Ascending aorta (tissue), 2 donors: Measurements from ENCODE around the gene UBE2D2. TPM values are rescaled to one million over a fixed set of nuclear protein-coding genes. Genes with fewer than 3 reads are reported as not detected.
A peak's percentile ranks its signal among the peaks of the same experiment; 100 is the strongest.

ENCODE experiments used
- DNase-seq, 2 donors: peaks; one replicate each; pipeline ENCODE4 v3.0.0-alpha.2; 2019; ENCODE audit warnings: low spot score in 2 of 2
- H3K27ac ChIP-seq, 2 donors: fragments of 200-600 bp; sonication (generic); one replicate each; pipeline ENCODE4 v1.5.1; 2016 to 2017; ENCODE audit warnings: mild to moderate bottlenecking in 1 of 2
- H3K27me3 ChIP-seq: fragments of 200-600 bp; sonication (generic); one replicate; pipeline ENCODE4 v1.5.1; 2017
- H3K36me3 ChIP-seq, 2 donors: fragments of 200-600 bp; sonication (generic); one replicate each; pipeline ENCODE4 v1.5.1; 2016
- H3K4me1 ChIP-seq, 2 donors: fragments of 200-600 bp; sonication (generic); one replicate each; pipeline ENCODE4 v1.5.1; 2016 to 2017; ENCODE audit warnings: mild to moderate bottlenecking in 1 of 2
- H3K4me3 ChIP-seq, 2 donors: fragments of 200-600 bp; sonication (generic); one replicate each; pipeline ENCODE4 v1.5.1; 2016 to 2017; ENCODE audit warnings: mild to moderate bottlenecking in 1 of 2
- H3K9me3 ChIP-seq, 2 donors: fragments of 200-600 bp; sonication (generic); one replicate each; pipeline ENCODE4 v1.5.1; 2016
- intact Hi-C: fragments of 100-400 bp; cut with DNase I; formaldehyde crosslinking; loops from one replicate; pipeline ENCODE4 v1.15.1; 2023
- total RNA-seq: library from RNA; depleted of rRNA; stranded (reverse); fragments of >200 nt; gene quantifications from one replicate; pipeline ENCODE4 v1.1.0, GENCODE V29; 2016
- TF ChIP-seq, protein P1 (sequence below), 3 experiments: fragments of 200-600 bp in 2 of 3; fragments of 450-650 bp in 1 of 3; sonication (generic) in 2 of 3; IDR thresholded peaks; one replicate each; pipeline ENCODE4 v1.5.1; 2016 to 2019; ENCODE audit warnings: antibody characterized with exemption in 3 of 3, mild to moderate bottlenecking in 1 of 3, moderate library complexity in 1 of 3

Gene UBE2D2
- total RNA-seq, 1 donor from 2014 or later = 65.9 TPM

DNA sequence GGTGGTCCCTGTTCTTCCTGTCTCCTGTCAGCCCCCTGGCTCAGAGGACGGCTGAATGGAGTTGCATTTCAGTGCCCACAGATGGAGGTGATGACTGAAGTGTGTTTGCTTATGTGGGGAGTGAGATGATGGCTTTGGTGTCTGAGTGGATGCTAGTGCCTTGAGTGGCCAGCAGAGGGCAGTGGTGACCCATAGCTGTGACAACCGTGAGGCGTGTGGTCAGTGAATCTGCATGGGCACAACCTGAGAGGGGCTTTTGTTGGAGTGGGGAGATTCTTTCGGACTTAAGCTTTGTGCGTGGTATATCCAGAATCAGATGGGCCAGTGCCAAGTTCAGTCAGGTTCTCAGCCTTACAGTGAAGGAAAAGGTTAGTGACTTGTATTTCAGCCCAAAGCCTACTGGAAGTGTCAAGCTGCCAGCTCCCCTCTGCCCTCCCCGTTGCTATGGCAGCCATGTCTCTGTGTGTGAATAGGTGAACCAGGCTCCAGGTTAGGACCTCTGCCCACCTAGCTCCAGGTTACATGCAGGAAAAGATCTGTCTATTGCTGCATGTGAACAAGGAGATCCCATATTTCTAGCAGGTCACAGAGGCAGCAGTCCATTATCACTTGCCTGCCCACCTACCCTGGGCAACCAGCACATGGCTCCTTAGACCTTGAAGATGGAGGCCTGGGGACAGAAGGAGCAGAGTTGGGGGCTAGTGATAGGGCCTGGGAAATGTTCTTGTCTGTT is 72.3 kb downstream of the UBE2D2 start:
- no peak for DNase-seq
- TF ChIP-seq, protein P1, sequence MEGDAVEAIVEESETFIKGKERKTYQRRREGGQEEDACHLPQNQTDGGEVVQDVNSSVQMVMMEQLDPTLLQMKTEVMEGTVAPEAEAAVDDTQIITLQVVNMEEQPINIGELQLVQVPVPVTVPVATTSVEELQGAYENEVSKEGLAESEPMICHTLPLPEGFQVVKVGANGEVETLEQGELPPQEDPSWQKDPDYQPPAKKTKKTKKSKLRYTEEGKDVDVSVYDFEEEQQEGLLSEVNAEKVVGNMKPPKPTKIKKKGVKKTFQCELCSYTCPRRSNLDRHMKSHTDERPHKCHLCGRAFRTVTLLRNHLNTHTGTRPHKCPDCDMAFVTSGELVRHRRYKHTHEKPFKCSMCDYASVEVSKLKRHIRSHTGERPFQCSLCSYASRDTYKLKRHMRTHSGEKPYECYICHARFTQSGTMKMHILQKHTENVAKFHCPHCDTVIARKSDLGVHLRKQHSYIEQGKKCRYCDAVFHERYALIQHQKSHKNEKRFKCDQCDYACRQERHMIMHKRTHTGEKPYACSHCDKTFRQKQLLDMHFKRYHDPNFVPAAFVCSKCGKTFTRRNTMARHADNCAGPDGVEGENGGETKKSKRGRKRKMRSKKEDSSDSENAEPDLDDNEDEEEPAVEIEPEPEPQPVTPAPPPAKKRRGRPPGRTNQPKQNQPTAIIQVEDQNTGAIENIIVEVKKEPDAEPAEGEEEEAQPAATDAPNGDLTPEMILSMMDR (IDR thresholded peaks at IDR 0.05) = peak; percentile 90 to 98 (median 98)
- Histone ChIP-seq H3K9me3 (no peaks in the 10 kb centered on the region), H3K4me1 (peaks cover 7 to 26% of the 10 kb centered on the region in 2 donors), H3K27me3 (no peaks in the 10 kb centered on the region), H3K36me3 (peaks cover 0 to 21% of the 10 kb centered on the region in 2 donors), H3K27ac (no peak overlapping the region), H3K4me3 (no peak overlapping the region)
- intact Hi-C loops = loop anchor here (1.0 kb wide), 2 partner anchors 57 to 132 kb away; no protein-coding TSS in a partner anchor

DNA sequence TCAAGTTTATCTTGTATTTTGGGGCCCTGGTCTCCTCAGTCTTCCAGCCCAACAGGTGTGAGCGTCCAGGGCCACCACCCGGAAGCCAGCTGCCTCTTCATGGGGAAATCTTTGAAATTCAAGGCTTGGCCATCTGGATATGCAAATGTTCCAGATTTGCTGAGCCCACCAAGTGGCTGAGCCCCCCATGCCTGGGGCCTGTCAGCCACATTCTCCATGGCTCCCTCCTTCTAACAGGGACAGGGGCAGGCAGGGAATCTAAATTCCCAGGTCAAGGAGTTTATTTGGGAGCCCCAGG is 72.8 kb downstream of the UBE2D2 start:
- Histone ChIP-seq H3K27me3 (no peaks in the 10 kb centered on the region), H3K4me3 (no peak overlapping the region), H3K9me3 (no peaks in the 10 kb centered on the region), H3K27ac (no peak overlapping the region), H3K36me3 (peaks cover 0 to 16% of the 10 kb centered on the region in 2 donors), H3K4me1 (peaks cover 10 to 31% of the 10 kb centered on the region in 2 donors)
- TF ChIP-seq, protein P1 (IDR thresholded peaks at IDR 0.05) = no peak
- intact Hi-C loops = no loop called here
- no peak for DNase-seq

DNA sequence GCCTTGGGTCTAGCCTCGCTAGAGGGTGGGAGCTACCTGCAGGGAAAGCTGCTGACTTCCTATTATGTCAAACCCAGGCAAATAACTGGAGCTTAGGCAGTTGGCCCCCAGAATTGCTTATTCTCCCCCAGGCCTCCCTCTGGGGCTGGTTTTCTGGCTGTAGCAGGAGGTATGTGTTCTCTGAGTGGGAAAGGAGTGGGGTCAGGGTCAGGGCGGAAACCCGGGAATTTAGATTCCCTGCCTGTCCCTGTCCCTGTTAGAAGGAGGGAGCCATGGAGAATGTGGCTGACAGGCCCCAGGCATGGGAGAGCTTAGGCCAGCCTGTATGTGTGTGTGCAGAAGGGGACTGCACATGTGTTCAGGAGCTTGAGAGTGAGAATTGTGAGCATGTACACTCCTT is 73.4 kb downstream of the UBE2D2 start:
- Histone ChIP-seq H3K4me1 (peaks cover 10 to 33% of the 10 kb centered on the region in 2 donors), H3K36me3 (peaks cover 0 to 12% of the 10 kb centered on the region in 2 donors), H3K27me3 (no peaks in the 10 kb centered on the region), H3K4me3 (no peak overlapping the region), H3K9me3 (no peaks in the 10 kb centered on the region), H3K27ac (no peak overlapping the region)
- DNase-seq = no peak
- TF ChIP-seq, protein P1 (IDR thresholded peaks at IDR 0.05) = no peak
- intact Hi-C loops = no loop called here

DNA sequence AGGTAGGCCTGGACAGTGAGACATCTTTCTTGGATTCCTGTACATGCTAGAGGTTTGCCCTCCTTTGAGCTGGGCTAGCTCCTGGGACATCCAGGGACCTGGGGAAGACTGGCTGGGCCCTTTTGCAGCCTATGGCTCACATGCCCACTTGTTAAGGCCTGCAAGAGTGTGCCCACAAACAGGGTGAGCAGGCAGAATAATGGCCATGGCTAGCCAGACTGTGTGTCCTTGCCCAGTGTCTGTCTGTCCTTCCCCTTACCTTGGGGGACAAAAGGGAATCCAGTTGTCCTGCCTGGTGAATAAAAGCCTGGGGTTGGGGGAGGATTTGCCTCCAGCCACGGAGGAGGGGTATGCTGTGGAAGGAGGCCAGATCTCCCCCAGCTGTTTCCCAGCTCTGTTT is 74.1 kb downstream of the UBE2D2 start:
- Histone ChIP-seq H3K27ac (peak overlapping the region; percentile 49 to 54), H3K9me3 (no peaks in the 10 kb centered on the region), H3K4me3 (no peak overlapping the region), H3K4me1 (peaks cover 10 to 33% of the 10 kb centered on the region in 2 donors), H3K27me3 (no peaks in the 10 kb centered on the region), H3K36me3 (peaks cover 0 to 9% of the 10 kb centered on the region in 2 donors)
- no peak for DNase-seq
- intact Hi-C loops = loop anchor here (5.0 kb wide), 1 partner anchor 212 kb away; no protein-coding TSS in a partner anchor
- TF ChIP-seq, protein P1 (IDR thresholded peaks at IDR 0.05) = no peak

DNA sequence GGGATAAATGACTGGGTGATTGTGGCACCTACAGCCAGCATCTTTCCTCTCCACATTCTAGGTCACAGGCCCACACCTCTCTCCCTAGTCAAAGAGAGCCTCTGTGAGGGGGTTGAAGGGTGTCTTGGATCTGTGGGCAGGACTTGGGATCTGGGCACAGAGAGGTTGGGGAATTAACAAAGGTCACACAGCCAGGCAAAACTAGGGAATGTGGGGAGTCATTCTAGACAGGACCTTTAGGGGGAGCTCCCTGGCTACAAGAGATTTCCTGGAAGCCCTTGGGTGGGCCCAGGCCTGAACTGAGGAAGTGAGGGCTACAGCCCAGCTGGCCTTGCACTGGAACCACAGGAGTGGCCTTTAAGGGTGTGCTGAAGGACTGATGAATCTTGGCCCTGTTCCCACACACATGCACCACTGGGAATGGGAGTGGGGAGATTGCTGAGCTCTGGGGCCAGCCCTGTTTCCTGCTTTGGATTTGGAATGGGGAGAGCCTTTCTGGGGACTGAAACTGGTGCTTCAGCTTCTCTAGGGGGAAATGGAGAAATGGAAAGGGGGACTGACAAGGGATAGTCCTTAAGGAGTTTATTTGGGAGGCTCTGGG is 74.6 kb downstream of the UBE2D2 start:
- peak overlapping the region; percentile 49 to 54 for H3K27ac ChIP-seq
- peak in 1 of 2 donors; percentile 90 for DNase-seq
- peaks cover 10 to 33% of the 10 kb centered on the region in 2 donors for H3K4me1 ChIP-seq
- intact Hi-C loops = loop anchor here (2.0 to 5.0 kb wide), 2 partner anchors 75 to 212 kb away; no protein-coding TSS in a partner anchor
- H3K27me3 ChIP-seq = no peaks in the 10 kb centered on the region
- no peaks in the 10 kb centered on the region for H3K9me3 ChIP-seq
- TF ChIP-seq, protein P1 (IDR thresholded peaks at IDR 0.05) = peak; percentile 56 to 65 (median 60)
- peaks cover 0 to 7% of the 10 kb centered on the region in 2 donors for H3K36me3 ChIP-seq
- H3K4me3 ChIP-seq = no peak overlapping the region
